ENCODE data around the gene KLF12. TPM values are rescaled to one million over a fixed set of nuclear protein-coding genes. Genes with fewer than 3 reads are reported as not detected.

KLF12 gene
- polyA plus RNA-seq, 1 donor, result 6.2 TPM

DNA sequence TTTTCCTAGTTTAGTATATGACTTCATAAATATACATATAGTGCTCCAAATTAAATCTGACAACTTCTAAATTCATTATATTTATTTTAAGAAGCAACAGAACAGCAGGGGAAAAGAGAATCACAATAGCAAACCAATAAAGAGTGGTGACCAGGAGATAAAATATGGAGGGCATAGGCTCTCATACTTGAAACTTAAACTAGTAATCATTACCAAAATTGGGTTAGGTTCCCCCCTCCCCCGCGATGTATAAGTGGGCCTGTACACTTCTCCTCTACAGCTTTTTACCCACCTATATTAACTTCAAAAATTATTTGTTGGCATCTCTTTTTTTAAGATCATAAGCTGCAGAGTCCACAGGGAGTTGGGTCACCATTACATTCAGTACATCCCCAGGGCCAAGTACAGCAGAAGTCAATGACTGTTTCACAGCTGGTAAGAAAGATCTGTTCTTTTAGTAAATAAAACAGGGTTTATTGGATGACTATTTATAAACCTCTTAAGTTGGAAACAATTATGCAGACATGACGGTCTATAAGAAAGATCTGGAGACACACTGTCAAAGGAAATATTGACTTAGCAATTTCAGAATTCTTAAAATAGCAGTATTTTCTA is 29.4 kb downstream of the KLF12 start:
- no peaks in the 10 kb centered on the region for H3K9me3 ChIP-seq (ENCODE audit: control insufficient read depth, low read depth, low read length)
- H3K4me1 ChIP-seq (ENCODE audit: control insufficient read depth, insufficient read depth, low read length), result no peaks in the 10 kb centered on the region
- no peaks in the 10 kb centered on the region for H3K36me3 ChIP-seq (ENCODE audit: control insufficient read depth, insufficient read depth, low read length)
- no peak overlapping the region for H3K4me3 ChIP-seq (ENCODE audit: low read length)
- 100% methylated on average over 3 of the region's 3 CpGs for WGBS (ENCODE audit: insufficient coverage, low lambda C conversion rate)
- no peaks in the 10 kb centered on the region for H3K27me3 ChIP-seq (ENCODE audit: control insufficient read depth, insufficient read depth, low read length)
- H3K27ac ChIP-seq (ENCODE audit: low read length), result no peak overlapping the region
- no peak for DNase-seq

GRCh38 chr13:74103970-74104555 is 30.1 kb downstream of the KLF12 start:
- Histone ChIP-seq H3K4me3 (ENCODE audit: low read length) (no peak overlapping the region), H3K27me3 (ENCODE audit: control insufficient read depth, insufficient read depth, low read length) (no peaks in the 10 kb centered on the region), H3K4me1 (ENCODE audit: control insufficient read depth, insufficient read depth, low read length) (no peaks in the 10 kb centered on the region), H3K9me3 (ENCODE audit: control insufficient read depth, low read depth, low read length) (no peaks in the 10 kb centered on the region), H3K27ac (ENCODE audit: low read length) (no peak overlapping the region), H3K36me3 (ENCODE audit: control insufficient read depth, insufficient read depth, low read length) (no peaks in the 10 kb centered on the region)
- WGBS (ENCODE audit: insufficient coverage, low lambda C conversion rate), result no CpG with 5 or more reads among the region's 3 CpGs
- DNase-seq, result no peak

- H3K4me1 ChIP-seq (ENCODE audit: control insufficient read depth, insufficient read depth, low read length), result no peaks in the 10 kb centered on the region
- no peaks in the 10 kb centered on the region for H3K36me3 ChIP-seq (ENCODE audit: control insufficient read depth, insufficient read depth, low read length)
- no peaks in the 10 kb centered on the region for H3K9me3 ChIP-seq (ENCODE audit: control insufficient read depth, low read depth, low read length)
- no peak overlapping the region for H3K27ac ChIP-seq (ENCODE audit: low read length)
- no peak overlapping the region for H3K4me3 ChIP-seq (ENCODE audit: low read length)
- no peak for DNase-seq
- no peaks in the 10 kb centered on the region for H3K27me3 ChIP-seq (ENCODE audit: control insufficient read depth, insufficient read depth, low read length)
- 100% methylated on average over 3 of the region's 6 CpGs for WGBS (ENCODE audit: insufficient coverage, low lambda C conversion rate)
Observed at GRCh38 chr13:74103196-74103595, 31.0 kb downstream of the KLF12 start.

GRCh38 chr13:74102691-74103090 is 31.5 kb downstream of the KLF12 start:
- Histone ChIP-seq H3K9me3 (ENCODE audit: control insufficient read depth, low read depth, low read length) (no peaks in the 10 kb centered on the region), H3K4me1 (ENCODE audit: control insufficient read depth, insufficient read depth, low read length) (no peaks in the 10 kb centered on the region), H3K27me3 (ENCODE audit: control insufficient read depth, insufficient read depth, low read length) (no peaks in the 10 kb centered on the region), H3K27ac (ENCODE audit: low read length) (no peak overlapping the region), H3K36me3 (ENCODE audit: control insufficient read depth, insufficient read depth, low read length) (no peaks in the 10 kb centered on the region), H3K4me3 (ENCODE audit: low read length) (no peak overlapping the region)
- DNase-seq, result no peak
- no CpG with 5 or more reads among the region's 1 CpG for WGBS (ENCODE audit: insufficient coverage, low lambda C conversion rate)

DNA sequence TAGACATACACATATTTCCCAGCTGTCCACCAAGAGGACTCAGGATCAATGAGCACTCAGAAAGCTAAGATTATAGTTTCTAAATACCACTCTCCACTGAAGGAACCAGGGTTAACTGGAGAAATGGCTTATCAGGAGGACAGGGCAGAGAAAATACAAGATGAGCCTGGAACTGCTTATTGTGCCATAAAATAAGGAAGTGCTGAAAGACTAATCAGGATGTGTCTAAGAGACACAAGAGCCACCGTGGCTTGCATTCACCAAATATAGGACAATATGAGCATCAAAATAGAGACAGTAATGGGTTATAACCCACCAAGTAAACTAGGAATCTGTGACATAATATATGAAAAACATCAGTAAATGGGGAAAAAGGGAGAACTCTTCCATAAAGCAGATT is 32.8 kb downstream of the KLF12 start:
- Histone ChIP-seq H3K36me3 (ENCODE audit: control insufficient read depth, insufficient read depth, low read length) (no peaks in the 10 kb centered on the region), H3K4me1 (ENCODE audit: control insufficient read depth, insufficient read depth, low read length) (no peaks in the 10 kb centered on the region), H3K4me3 (ENCODE audit: low read length) (no peak overlapping the region), H3K27ac (ENCODE audit: low read length) (no peak overlapping the region), H3K9me3 (ENCODE audit: control insufficient read depth, low read depth, low read length) (no peaks in the 10 kb centered on the region), H3K27me3 (ENCODE audit: control insufficient read depth, insufficient read depth, low read length) (no peaks in the 10 kb centered on the region)
- 100% methylated on average over 1 of the region's 1 CpG for WGBS (ENCODE audit: insufficient coverage, low lambda C conversion rate)
- no peak for DNase-seq

DNA sequence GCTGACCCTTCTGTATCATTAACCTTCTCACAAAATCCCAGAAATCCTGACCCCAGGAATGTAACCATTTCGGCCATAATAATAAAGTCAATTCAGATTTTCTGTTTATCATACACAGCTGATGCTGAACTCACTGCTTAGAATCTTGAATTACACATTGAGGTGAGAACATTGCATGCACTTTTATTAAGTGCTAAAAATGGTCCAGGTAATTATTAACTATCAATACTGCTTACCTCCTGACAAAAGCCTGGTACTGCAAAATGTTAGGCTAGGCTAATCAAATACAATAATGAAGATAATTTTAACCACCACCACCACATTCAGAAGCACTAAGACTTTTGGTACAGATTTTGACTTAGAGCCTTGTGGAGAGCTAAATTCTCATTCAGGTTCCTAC is 36.1 kb downstream of the KLF12 start:
- H3K9me3 ChIP-seq (ENCODE audit: control insufficient read depth, low read depth, low read length), result no peaks in the 10 kb centered on the region
- no peaks in the 10 kb centered on the region for H3K4me1 ChIP-seq (ENCODE audit: control insufficient read depth, insufficient read depth, low read length)
- no peak overlapping the region for H3K27ac ChIP-seq (ENCODE audit: low read length)
- H3K27me3 ChIP-seq (ENCODE audit: control insufficient read depth, insufficient read depth, low read length), result no peaks in the 10 kb centered on the region
- no CpG with 5 or more reads among the region's 1 CpG for WGBS (ENCODE audit: insufficient coverage, low lambda C conversion rate)
- no peak overlapping the region for H3K4me3 ChIP-seq (ENCODE audit: low read length)
- DNase-seq, result no peak
- H3K36me3 ChIP-seq (ENCODE audit: control insufficient read depth, insufficient read depth, low read length), result no peaks in the 10 kb centered on the region

GRCh38 chr13:74097116-74097515 is 37.1 kb downstream of the KLF12 start:
- no peak overlapping the region for H3K27ac ChIP-seq (ENCODE audit: low read length)
- no peaks in the 10 kb centered on the region for H3K27me3 ChIP-seq (ENCODE audit: control insufficient read depth, insufficient read depth, low read length)
- H3K4me1 ChIP-seq (ENCODE audit: control insufficient read depth, insufficient read depth, low read length), result no peaks in the 10 kb centered on the region
- WGBS (ENCODE audit: insufficient coverage, low lambda C conversion rate), result 50% methylated on average over 1 of the region's 1 CpG
- H3K9me3 ChIP-seq (ENCODE audit: control insufficient read depth, low read depth, low read length), result no peaks in the 10 kb centered on the region
- H3K4me3 ChIP-seq (ENCODE audit: low read length), result no peak overlapping the region
- no peak for DNase-seq
- no peaks in the 10 kb centered on the region for H3K36me3 ChIP-seq (ENCODE audit: control insufficient read depth, insufficient read depth, low read length)

GRCh38 chr13:74093691-74094090 is 40.5 kb downstream of the KLF12 start:
- no peaks in the 10 kb centered on the region for H3K4me1 ChIP-seq (ENCODE audit: control insufficient read depth, insufficient read depth, low read length)
- H3K36me3 ChIP-seq (ENCODE audit: control insufficient read depth, insufficient read depth, low read length), result no peaks in the 10 kb centered on the region
- no peaks in the 10 kb centered on the region for H3K9me3 ChIP-seq (ENCODE audit: control insufficient read depth, low read depth, low read length)
- no peaks in the 10 kb centered on the region for H3K27me3 ChIP-seq (ENCODE audit: control insufficient read depth, insufficient read depth, low read length)
- H3K27ac ChIP-seq (ENCODE audit: low read length), result no peak overlapping the region
- H3K4me3 ChIP-seq (ENCODE audit: low read length), result no peak overlapping the region
- DNase-seq, result no peak

- Histone ChIP-seq H3K27ac (ENCODE audit: low read length) (no peak overlapping the region), H3K4me3 (ENCODE audit: low read length) (no peak overlapping the region), H3K4me1 (ENCODE audit: control insufficient read depth, insufficient read depth, low read length) (no peaks in the 10 kb centered on the region), H3K9me3 (ENCODE audit: control insufficient read depth, low read depth, low read length) (no peaks in the 10 kb centered on the region), H3K36me3 (ENCODE audit: control insufficient read depth, insufficient read depth, low read length) (no peaks in the 10 kb centered on the region), H3K27me3 (ENCODE audit: control insufficient read depth, insufficient read depth, low read length) (no peaks in the 10 kb centered on the region)
- no peak for DNase-seq
- 56% methylated on average over 1 of the region's 3 CpGs for WGBS (ENCODE audit: insufficient coverage, low lambda C conversion rate)
Observed at GRCh38 chr13:74092711-74093110, 41.5 kb downstream of the KLF12 start.

DNA sequence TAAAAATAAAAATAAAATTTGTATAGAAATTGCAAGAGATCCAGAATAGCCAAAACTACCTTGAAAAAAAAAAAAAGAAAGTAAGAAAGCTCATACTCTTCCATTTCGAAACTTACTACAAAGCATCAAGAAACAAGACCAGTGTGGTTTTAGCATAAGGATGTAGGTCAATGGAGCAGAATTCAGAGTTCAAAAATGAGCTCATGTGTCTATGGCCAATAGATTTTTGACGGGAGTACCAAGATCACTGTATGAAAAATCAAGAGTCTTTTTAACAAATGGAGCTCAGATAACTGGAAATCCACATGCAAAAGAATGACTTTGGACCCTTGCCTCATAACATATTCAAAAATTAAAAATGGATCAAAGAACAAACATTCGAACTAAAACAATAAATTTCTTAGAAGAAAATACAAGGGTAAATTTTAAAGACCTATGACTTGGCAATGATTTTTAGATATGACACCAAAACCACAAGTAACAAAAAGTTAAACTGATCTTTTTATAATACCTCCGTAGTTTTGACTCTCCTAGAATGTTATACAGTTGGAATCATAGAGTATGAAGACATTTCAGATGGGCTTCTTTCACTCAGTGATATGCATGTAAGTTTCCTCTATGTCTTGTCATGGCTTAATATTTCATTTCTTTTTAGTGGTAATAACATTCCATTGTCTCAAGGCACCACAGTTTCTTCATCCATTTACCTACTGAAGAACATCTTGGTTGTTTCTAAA is 43.2 kb downstream of the KLF12 start:
- H3K27ac ChIP-seq (ENCODE audit: low read length), result no peak overlapping the region
- H3K9me3 ChIP-seq (ENCODE audit: control insufficient read depth, low read depth, low read length), result no peaks in the 10 kb centered on the region
- no peaks in the 10 kb centered on the region for H3K27me3 ChIP-seq (ENCODE audit: control insufficient read depth, insufficient read depth, low read length)
- 97% methylated on average over 4 of the region's 4 CpGs for WGBS (ENCODE audit: insufficient coverage, low lambda C conversion rate)
- no peak overlapping the region for H3K4me3 ChIP-seq (ENCODE audit: low read length)
- H3K36me3 ChIP-seq (ENCODE audit: control insufficient read depth, insufficient read depth, low read length), result no peaks in the 10 kb centered on the region
- no peak for DNase-seq
- no peaks in the 10 kb centered on the region for H3K4me1 ChIP-seq (ENCODE audit: control insufficient read depth, insufficient read depth, low read length)

DNA sequence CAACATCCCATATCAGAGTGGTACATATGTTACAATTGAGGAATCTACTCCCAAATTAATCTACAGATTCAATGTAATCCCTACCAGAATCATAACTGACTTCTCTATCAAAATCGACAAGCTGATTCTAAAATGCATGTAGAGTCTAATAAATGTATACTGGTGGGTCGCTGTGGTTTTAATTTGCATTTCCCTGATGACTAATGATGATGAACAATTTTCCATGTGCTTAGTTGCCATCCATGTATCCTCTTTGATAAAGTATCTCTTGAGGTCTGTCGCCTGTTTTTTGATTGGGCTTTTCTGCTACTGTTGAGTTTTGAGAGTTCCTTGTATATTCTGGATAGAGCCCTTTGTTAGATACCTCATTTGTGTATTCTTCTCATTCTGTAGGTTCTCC is 43.8 kb downstream of the KLF12 start:
- H3K27me3 ChIP-seq (ENCODE audit: control insufficient read depth, insufficient read depth, low read length), result no peaks in the 10 kb centered on the region
- WGBS (ENCODE audit: insufficient coverage, low lambda C conversion rate), result 90% methylated on average over 2 of the region's 3 CpGs
- no peak for DNase-seq
- H3K4me1 ChIP-seq (ENCODE audit: control insufficient read depth, insufficient read depth, low read length), result no peaks in the 10 kb centered on the region
- H3K36me3 ChIP-seq (ENCODE audit: control insufficient read depth, insufficient read depth, low read length), result no peaks in the 10 kb centered on the region
- no peak overlapping the region for H3K4me3 ChIP-seq (ENCODE audit: low read length)
- H3K27ac ChIP-seq (ENCODE audit: low read length), result no peak overlapping the region
- H3K9me3 ChIP-seq (ENCODE audit: control insufficient read depth, low read depth, low read length), result no peaks in the 10 kb centered on the region
